Measurements from ENCODE around the gene C9.

Gene C9

GRCh38 chr5:39390945-39391344 lies 26.6 kb upstream of the C9 start:
- H3K4me3 ChIP-seq (ENCODE audit: low read length) = no peak overlapping the region
- TF ChIP-seq ZNF274 (IDR thresholded peaks at IDR 0.05; ENCODE audit: low read depth, low read length) = no peak

GRCh38 chr5:39387293-39387692 lies 23.0 kb upstream of the C9 start:
- no peak for TF ChIP-seq ZNF274 (IDR thresholded peaks at IDR 0.05; ENCODE audit: low read depth, low read length)
- H3K4me3 ChIP-seq (ENCODE audit: low read length) = no peak overlapping the region

DNA sequence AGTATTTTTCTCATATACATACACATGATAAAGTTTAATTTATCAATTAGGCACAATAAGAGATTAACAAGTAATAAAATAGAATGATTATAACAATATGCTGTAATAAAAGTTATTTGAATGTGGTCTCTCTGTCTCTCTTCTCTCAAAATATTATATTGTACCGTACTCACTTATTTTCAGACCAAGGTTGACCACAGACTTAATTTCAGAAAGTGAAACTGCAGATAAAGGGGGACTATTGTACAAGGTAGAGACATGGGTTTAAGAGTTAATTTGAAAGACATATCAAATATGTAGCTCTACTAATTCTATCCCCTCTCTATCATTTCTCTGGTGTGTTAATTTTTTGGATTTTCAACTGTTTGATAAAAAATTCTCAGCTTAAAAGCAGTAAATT lies 20.0 kb upstream of the C9 start:
- no peak overlapping the region for H3K4me3 ChIP-seq (ENCODE audit: low read length)
- TF ChIP-seq ZNF274 (IDR thresholded peaks at IDR 0.05; ENCODE audit: low read depth, low read length) = no peak

DNA sequence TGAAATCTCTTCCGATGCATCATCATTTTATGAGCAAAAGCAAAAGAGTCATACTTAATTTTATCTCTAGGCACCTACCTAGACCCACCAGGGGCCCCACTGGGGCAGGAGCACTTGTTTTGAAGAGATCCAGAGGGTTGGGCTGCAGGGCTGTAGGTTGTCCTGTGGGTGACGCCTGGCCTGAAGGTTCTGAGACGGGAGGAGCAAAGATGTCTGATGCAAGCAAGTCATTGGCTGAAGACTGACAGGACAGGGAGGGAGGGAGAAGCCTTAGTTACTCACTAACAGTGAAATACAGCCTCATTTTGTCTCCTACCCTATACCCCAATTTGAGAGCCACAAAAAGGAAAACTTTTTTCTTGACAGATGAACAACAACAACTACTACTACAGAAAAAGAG lies 17.1 kb upstream of the C9 start:
- no peak for TF ChIP-seq ZNF274 (IDR thresholded peaks at IDR 0.05; ENCODE audit: low read depth, low read length)
- H3K4me3 ChIP-seq (ENCODE audit: low read length) = no peak overlapping the region

DNA sequence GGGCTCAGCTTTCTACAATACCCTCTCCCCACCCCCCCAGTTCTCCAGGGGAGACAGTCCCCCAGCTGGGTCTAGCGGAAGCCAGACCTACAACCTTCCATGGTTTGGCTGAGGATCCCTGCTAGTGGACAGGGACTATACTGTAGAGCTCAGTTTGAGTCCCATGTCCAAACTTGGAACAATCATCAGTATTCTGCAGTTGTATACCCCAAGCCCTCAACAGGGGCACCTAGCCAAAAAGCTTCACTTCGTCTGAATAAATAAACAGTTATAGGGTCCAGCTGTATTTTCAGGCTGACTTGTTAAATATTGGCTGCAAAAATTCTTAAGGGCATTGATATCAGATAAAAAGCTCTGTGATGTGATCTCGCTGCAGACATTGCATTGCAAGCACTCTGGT lies 15.4 kb upstream of the C9 start:
- no peak overlapping the region for H3K4me3 ChIP-seq (ENCODE audit: low read length)
- no peak for TF ChIP-seq ZNF274 (IDR thresholded peaks at IDR 0.05; ENCODE audit: low read depth, low read length)

- TF ChIP-seq ZNF274 (IDR thresholded peaks at IDR 0.05; ENCODE audit: low read depth, low read length) = no peak
- no peak overlapping the region for H3K4me3 ChIP-seq (ENCODE audit: low read length)
Observed at GRCh38 chr5:39377613-39378012, 13.3 kb upstream of the C9 start.

- no peak for TF ChIP-seq ZNF274 (IDR thresholded peaks at IDR 0.05; ENCODE audit: low read depth, low read length)
- H3K4me3 ChIP-seq (ENCODE audit: low read length) = no peak overlapping the region
Observed at GRCh38 chr5:39376293-39376714, 12.0 kb upstream of the C9 start.

DNA sequence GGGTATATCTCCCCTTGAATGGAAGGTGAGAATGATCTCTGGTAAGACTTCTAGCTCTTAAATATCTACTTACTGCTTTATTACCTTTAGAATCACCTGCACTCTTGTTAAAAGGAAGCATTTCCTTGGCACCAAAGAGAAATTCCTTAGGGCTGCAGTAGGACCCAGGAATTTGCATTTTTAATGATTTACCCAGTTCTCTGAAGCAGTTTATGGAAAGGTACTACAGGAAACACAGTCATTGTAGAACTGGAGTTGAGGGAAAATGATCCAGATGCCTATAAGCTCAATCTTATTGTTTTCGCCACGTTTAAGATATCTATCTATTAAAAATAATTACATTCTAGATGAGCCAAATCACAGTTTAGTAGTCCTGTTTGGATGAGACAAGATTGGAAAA lies 9.5 kb upstream of the C9 start:
- no peak for TF ChIP-seq ZNF274 (IDR thresholded peaks at IDR 0.05; ENCODE audit: low read depth, low read length)
- H3K4me3 ChIP-seq (ENCODE audit: low read length) = no peak overlapping the region

- H3K4me3 ChIP-seq (ENCODE audit: low read length) = no peak overlapping the region
- no peak for TF ChIP-seq ZNF274 (IDR thresholded peaks at IDR 0.05; ENCODE audit: low read depth, low read length)
Observed at GRCh38 chr5:39371367-39371635, 7.0 kb upstream of the C9 start.

GRCh38 chr5:39370555-39371366 lies 6.5 kb upstream of the C9 start:
- no peak overlapping the region for H3K4me3 ChIP-seq (ENCODE audit: low read length)
- no peak for TF ChIP-seq ZNF274 (IDR thresholded peaks at IDR 0.05; ENCODE audit: low read depth, low read length)

DNA sequence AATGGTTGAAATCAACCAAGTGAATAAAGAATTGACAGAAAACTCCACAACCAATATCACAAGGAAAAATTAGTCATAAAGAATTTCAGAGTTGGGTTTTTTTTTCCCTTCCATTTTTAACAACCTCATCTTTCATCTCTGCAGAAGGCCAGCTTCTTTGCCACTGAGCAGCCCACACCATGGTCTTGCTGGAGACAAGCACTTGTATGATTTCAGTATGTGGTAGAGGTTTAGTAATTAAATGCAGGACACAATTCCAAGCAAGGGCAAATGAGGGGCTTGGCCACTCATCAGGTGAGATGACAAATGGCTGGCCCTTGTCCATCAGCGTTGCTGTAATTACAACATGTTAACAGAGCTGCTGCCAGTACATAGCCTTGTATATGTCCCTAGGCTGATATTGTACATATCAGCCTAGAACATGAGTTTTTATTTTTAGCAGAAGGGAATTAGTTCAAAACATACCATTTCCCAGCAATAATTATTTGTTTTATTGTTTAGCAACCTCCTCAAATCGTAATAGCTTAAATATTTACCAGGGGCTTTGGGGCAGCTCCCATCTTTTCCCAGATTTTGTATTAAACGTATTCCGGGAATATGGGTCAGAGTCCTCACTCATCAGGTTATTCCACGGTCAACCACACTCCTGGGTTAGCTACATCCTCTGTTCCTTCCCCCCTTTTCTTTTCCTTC lies 5.0 kb upstream of the C9 start:
- H3K4me3 ChIP-seq (ENCODE audit: low read length) = no peak overlapping the region
- no peak for TF ChIP-seq ZNF274 (IDR thresholded peaks at IDR 0.05; ENCODE audit: low read depth, low read length)

- no peak for TF ChIP-seq ZNF274 (IDR thresholded peaks at IDR 0.05; ENCODE audit: low read depth, low read length)
- H3K4me3 ChIP-seq (ENCODE audit: low read length) = no peak overlapping the region
Observed at GRCh38 chr5:39368116-39368515, 3.8 kb upstream of the C9 start.

DNA sequence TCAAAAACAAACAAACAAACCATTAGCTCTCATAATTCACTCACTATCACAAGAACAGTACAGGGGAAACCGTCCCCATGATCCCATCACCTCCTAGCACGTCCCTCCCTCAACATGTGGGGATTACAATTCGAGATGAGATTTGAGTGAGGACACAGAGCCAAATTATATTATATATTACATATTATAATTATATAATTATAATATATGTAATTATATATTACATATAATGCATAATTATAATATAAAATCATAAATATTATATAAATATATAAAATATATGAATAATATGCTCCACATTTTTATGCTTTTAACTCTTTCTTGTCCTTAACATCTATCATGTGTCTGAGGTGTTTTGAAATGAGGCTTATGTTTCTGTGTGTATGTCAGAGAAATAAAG lies 3.4 kb upstream of the C9 start:
- TF ChIP-seq ZNF274 (IDR thresholded peaks at IDR 0.05; ENCODE audit: low read depth, low read length) = no peak
- H3K4me3 ChIP-seq (ENCODE audit: low read length) = no peak overlapping the region

DNA sequence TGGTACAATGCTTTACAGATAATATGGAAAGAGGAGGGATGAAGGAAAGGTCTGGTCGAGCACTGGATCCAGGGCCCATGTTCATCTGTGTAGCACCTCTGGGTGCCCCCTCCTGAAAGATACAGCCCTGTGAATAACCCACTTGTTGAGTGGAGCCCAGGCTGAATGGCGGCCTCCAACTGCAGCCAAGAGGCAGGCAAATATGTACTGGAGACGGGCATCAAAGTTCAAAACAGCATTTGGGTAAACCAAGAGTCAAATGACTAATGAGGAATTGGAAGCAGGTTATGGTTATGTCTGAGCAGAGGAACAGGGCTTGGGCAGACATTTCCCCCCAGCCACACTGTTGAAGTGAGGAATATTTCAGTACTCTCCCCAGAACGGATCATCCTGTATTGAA lies 1.1 kb downstream of the C9 start:
- H3K4me3 ChIP-seq (ENCODE audit: low read length) = no peak overlapping the region
- TF ChIP-seq ZNF274 (IDR thresholded peaks at IDR 0.05; ENCODE audit: low read depth, low read length) = no peak

DNA sequence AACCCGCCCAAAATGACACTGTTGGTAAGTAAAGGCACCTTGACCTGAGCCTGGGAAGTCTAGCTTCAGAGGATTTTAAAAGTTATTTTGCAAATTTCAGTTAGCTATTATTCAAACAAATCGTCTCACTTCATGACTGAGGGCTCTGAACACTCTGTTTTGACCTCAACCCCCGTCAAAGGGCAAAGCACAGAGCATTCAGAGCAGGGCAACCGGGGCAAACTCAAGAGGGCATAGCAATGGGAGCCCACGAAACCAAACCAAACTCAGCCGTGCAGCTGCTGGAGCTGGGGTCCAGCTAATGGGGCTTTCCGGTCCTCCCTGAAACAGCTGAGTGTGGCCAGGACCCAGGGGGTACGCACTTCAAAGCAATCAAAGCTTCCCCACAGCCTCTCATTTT lies 1.6 kb downstream of the C9 start:
- no peak for TF ChIP-seq ZNF274 (IDR thresholded peaks at IDR 0.05; ENCODE audit: low read depth, low read length)
- H3K4me3 ChIP-seq (ENCODE audit: low read length) = no peak overlapping the region

DNA sequence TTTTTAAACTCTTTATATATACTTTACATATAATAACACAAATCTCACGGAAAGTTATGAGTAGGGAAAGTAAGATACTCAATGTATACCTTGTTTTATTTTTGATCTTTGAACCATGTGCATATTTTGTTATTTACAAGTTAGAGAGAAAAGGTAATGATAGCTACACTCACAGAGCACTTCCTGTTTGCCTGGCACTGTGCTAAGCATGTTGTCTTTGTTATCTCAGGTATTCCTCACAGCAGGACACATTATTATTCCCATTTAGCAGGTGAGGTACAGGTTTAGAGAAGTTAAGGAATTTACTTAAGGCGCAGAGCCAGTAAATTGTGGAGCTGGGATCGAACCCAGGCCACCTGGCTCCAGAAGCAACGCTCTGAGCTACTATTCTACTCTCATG lies 3.0 kb downstream of the C9 start:
- TF ChIP-seq ZNF274 (IDR thresholded peaks at IDR 0.05; ENCODE audit: low read depth, low read length) = no peak
- H3K4me3 ChIP-seq (ENCODE audit: low read length) = no peak overlapping the region

All from GM08714 (cell line).